SK-N-SH treated with all-trans-retinoic acid at 6 μM for 48 hours (cell line): Measurements from ENCODE around the gene MAPK14.

Experiments
- ATAC-seq: fragments of 200-7000 bp; cut with Tn5 transposase; 3 replicates; pipeline ENCODE4 v1.9.1; 2020; ENCODE audit warnings: mild to moderate bottlenecking, moderate library complexity
- ARNTL ChIP-seq: fragments of 450-650 bp; formaldehyde crosslinking; IDR thresholded peaks from 2 replicates; pipeline ENCODE4 v1.5.0; 2020; ENCODE audit warnings: low read depth, mild to moderate bottlenecking, moderate library complexity, borderline replicate concordance
- BACH2 ChIP-seq: fragments of 250-450 bp; sonication (Bioruptor Pico); IDR thresholded peaks from 2 replicates; pipeline ENCODE4 v1.9.0; 2021; ENCODE audit warnings: mild to moderate bottlenecking, borderline replicate concordance
- CSDC2 ChIP-seq: fragments of 250-450 bp; sonication (Bioruptor Pico); IDR thresholded peaks from 2 replicates; pipeline ENCODE4 v1.5.0; 2020; ENCODE audit warnings: mild to moderate bottlenecking, moderate library complexity
- ESRRG ChIP-seq: fragments of 250-450 bp; sonication (Bioruptor Pico); IDR thresholded peaks from 2 replicates; pipeline ENCODE4 v1.6.1; 2021; ENCODE audit warnings: mild to moderate bottlenecking
- GLIS3 ChIP-seq: fragments of 250-450 bp; sonication (Bioruptor Pico); IDR thresholded peaks from 2 replicates; pipeline ENCODE4 v1.5.0; 2020; ENCODE audit warnings: mild to moderate bottlenecking, moderate library complexity
- ISL1 ChIP-seq: fragments of 250-450 bp; sonication (Bioruptor Pico); IDR thresholded peaks from 2 replicates; pipeline ENCODE4 v2.1.2; 2022; ENCODE audit warnings: mild to moderate bottlenecking, moderate library complexity
- OSR1 ChIP-seq: fragments of 250-450 bp; sonication (Bioruptor Pico); IDR thresholded peaks from 2 replicates; pipeline ENCODE4 v1.8.0; 2022; ENCODE audit warnings: moderate library complexity, mild to moderate bottlenecking, inconsistent platforms
- PPARA ChIP-seq: fragments of 250-450 bp; sonication (Bioruptor Pico); IDR thresholded peaks from 2 replicates; pipeline ENCODE4 v1.5.0; 2020; ENCODE audit warnings: mild to moderate bottlenecking, borderline replicate concordance
- RARB ChIP-seq: fragments of 250-450 bp; sonication (Bioruptor Pico); IDR thresholded peaks from 2 replicates; pipeline ENCODE4 v1.8.0; 2021; ENCODE audit warnings: mild to moderate bottlenecking, moderate library complexity
- SNAI2 ChIP-seq: fragments of 250-450 bp; sonication (Bioruptor Pico); IDR thresholded peaks from 2 replicates; pipeline ENCODE4 v1.5.0; 2020; ENCODE audit warnings: mild to moderate bottlenecking, moderate library complexity
- TCF4 ChIP-seq: fragments of 250-450 bp; sonication (Bioruptor Pico); IDR thresholded peaks from 2 replicates; pipeline ENCODE4 v1.8.0; 2021; ENCODE audit warnings: mild to moderate bottlenecking, moderate library complexity, borderline replicate concordance
- TOX ChIP-seq: fragments of 250-450 bp; sonication (Bioruptor Pico); IDR thresholded peaks from 2 replicates; pipeline ENCODE4 v1.8.0; 2021; ENCODE audit warnings: mild to moderate bottlenecking, moderate library complexity, borderline replicate concordance
- ZC3H10 ChIP-seq: fragments of 250-450 bp; sonication (Bioruptor Pico); IDR thresholded peaks from 2 replicates; pipeline ENCODE4 v1.5.1; 2021; ENCODE audit warnings: mild to moderate bottlenecking, moderate library complexity
- ZFP3 ChIP-seq: fragments of 250-450 bp; sonication (Bioruptor Pico); IDR thresholded peaks from 2 replicates; pipeline ENCODE4 v1.5.0; 2020; ENCODE audit warnings: mild to moderate bottlenecking, moderate library complexity
- ZNF565 ChIP-seq: fragments of 450-650 bp; formaldehyde crosslinking; conservative IDR thresholded peaks from 2 replicates; pipeline ENCODE4 v1.5.0; 2020; ENCODE audit warnings: low read depth, mild to moderate bottlenecking, moderate library complexity
- ZNF8 ChIP-seq: fragments of 450-650 bp; formaldehyde crosslinking; IDR thresholded peaks from 2 replicates; pipeline ENCODE4 v1.5.0; 2020; ENCODE audit warnings: mild to moderate bottlenecking, moderate library complexity
- TF ChIP-seq, protein P1 (sequence below): fragments of 250-450 bp; sonication (Bioruptor Pico); IDR thresholded peaks from 2 replicates; pipeline ENCODE4 v1.5.0; 2020; ENCODE audit warnings: mild to moderate bottlenecking, moderate library complexity
- TF ChIP-seq, protein P2 (sequence below): fragments of 250-450 bp; sonication (Bioruptor Pico); IDR thresholded peaks from 2 replicates; pipeline ENCODE4 v1.8.0; 2020; ENCODE audit warnings: mild to moderate bottlenecking, moderate library complexity, borderline replicate concordance
- TF ChIP-seq, protein P3 (sequence below): fragments of 250-450 bp; sonication (Bioruptor Pico); IDR thresholded peaks from 2 replicates; pipeline ENCODE4 v1.5.1; 2021; ENCODE audit warnings: mild to moderate bottlenecking, moderate library complexity
- TF ChIP-seq, protein P4 (sequence below): fragments of 250-450 bp; sonication (Bioruptor Pico); IDR thresholded peaks from 2 replicates; pipeline ENCODE4 v1.8.0; 2021; ENCODE audit warnings: low read depth, mild to moderate bottlenecking, moderate library complexity, borderline replicate concordance

The MAPK14 gene

DNA sequence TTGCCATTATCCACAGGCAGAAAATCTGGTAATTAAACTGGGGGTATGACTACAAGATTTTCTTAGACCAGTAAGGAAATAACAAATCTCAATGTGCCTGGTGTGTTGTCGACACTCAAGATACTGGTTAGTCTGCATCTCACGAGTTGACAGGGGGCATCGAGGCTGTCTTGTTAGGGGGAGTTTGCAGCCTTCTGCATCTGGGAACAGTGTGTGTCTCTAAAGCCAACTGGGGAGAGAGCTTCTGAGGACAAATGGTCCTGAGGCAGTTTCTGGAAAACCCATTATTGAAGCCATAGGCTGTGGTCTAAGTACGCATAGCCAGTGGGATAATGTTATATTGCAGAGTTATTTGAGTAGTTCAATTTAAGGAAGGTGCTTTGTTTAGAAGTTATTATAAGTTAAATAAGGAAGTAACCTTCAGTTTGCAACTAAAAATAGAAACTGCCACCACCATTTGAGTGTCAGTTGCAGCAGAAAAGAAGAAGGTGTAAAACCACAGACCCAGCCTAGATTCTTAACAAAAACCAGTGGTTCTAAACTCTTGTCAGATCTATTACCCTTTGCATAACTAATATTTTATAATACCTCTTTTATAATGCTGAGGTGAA lies 87.3 kb downstream of the MAPK14 start:
- no peak for ATAC-seq
- TF ChIP-seq GLIS3 (CRISPR knock-in tag) (no peak), ZNF8 (no peak), TCF4 (CRISPR knock-in tag) (no peak), ESRRG (CRISPR knock-in tag) (no peak), OSR1 (no peak), ZFP3 (CRISPR knock-in tag) (no peak), SNAI2 (CRISPR knock-in tag) (no peak), CSDC2 (CRISPR knock-in tag) (no peak), PPARA (CRISPR knock-in tag) (no peak), TOX (CRISPR knock-in tag) (no peak), ZC3H10 (no peak), ZNF565 (CRISPR knock-in tag) (no peak)
- TF ChIP-seq, protein P1, sequence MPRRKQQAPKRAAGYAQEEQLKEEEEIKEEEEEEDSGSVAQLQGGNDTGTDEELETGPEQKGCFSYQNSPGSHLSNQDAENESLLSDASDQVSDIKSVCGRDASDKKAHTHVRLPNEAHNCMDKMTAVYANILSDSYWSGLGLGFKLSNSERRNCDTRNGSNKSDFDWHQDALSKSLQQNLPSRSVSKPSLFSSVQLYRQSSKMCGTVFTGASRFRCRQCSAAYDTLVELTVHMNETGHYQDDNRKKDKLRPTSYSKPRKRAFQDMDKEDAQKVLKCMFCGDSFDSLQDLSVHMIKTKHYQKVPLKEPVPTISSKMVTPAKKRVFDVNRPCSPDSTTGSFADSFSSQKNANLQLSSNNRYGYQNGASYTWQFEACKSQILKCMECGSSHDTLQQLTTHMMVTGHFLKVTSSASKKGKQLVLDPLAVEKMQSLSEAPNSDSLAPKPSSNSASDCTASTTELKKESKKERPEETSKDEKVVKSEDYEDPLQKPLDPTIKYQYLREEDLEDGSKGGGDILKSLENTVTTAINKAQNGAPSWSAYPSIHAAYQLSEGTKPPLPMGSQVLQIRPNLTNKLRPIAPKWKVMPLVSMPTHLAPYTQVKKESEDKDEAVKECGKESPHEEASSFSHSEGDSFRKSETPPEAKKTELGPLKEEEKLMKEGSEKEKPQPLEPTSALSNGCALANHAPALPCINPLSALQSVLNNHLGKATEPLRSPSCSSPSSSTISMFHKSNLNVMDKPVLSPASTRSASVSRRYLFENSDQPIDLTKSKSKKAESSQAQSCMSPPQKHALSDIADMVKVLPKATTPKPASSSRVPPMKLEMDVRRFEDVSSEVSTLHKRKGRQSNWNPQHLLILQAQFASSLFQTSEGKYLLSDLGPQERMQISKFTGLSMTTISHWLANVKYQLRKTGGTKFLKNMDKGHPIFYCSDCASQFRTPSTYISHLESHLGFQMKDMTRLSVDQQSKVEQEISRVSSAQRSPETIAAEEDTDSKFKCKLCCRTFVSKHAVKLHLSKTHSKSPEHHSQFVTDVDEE (CRISPR knock-in tag): no peak
- TF ChIP-seq, protein P2, sequence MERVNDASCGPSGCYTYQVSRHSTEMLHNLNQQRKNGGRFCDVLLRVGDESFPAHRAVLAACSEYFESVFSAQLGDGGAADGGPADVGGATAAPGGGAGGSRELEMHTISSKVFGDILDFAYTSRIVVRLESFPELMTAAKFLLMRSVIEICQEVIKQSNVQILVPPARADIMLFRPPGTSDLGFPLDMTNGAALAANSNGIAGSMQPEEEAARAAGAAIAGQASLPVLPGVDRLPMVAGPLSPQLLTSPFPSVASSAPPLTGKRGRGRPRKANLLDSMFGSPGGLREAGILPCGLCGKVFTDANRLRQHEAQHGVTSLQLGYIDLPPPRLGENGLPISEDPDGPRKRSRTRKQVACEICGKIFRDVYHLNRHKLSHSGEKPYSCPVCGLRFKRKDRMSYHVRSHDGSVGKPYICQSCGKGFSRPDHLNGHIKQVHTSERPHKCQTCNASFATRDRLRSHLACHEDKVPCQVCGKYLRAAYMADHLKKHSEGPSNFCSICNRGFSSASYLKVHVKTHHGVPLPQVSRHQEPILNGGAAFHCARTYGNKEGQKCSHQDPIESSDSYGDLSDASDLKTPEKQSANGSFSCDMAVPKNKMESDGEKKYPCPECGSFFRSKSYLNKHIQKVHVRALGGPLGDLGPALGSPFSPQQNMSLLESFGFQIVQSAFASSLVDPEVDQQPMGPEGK (CRISPR knock-in tag): no peak
- TF ChIP-seq, protein P3, sequence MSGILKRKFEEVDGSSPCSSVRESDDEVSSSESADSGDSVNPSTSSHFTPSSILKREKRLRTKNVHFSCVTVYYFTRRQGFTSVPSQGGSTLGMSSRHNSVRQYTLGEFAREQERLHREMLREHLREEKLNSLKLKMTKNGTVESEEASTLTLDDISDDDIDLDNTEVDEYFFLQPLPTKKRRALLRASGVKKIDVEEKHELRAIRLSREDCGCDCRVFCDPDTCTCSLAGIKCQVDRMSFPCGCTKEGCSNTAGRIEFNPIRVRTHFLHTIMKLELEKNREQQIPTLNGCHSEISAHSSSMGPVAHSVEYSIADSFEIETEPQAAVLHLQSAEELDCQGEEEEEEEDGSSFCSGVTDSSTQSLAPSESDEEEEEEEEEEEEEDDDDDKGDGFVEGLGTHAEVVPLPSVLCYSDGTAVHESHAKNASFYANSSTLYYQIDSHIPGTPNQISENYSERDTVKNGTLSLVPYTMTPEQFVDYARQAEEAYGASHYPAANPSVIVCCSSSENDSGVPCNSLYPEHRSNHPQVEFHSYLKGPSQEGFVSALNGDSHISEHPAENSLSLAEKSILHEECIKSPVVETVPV (CRISPR knock-in tag): no peak

DNA sequence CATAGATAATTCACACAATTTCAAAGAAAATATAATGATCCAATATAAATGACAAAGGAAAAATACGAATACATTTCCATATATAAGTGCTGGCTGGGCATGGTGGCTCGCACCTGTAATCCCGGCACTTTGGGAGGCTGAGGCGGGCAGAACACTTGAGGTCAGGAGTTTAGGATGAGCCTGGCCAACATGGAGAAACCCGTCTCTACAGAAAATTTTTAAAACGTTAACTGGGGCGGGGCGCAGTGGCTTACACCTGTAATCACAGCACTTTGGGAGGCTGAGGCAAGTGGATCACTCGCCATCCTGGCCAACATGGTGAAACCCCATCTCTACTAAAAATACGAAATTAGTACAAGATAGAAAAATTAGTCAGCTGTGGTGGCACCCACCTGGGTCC lies 87.8 kb downstream of the MAPK14 start:
- TF ChIP-seq ARNTL (CRISPR knock-in tag) (no peak), ESRRG (CRISPR knock-in tag) (no peak), GLIS3 (CRISPR knock-in tag) (no peak), BACH2 (CRISPR knock-in tag) (no peak), TCF4 (CRISPR knock-in tag) (no peak), ISL1 (no peak), RARB (no peak), ZC3H10 (no peak), ZNF565 (CRISPR knock-in tag) (no peak)
- TF ChIP-seq, protein P2 (CRISPR knock-in tag): no peak
- TF ChIP-seq, protein P4, sequence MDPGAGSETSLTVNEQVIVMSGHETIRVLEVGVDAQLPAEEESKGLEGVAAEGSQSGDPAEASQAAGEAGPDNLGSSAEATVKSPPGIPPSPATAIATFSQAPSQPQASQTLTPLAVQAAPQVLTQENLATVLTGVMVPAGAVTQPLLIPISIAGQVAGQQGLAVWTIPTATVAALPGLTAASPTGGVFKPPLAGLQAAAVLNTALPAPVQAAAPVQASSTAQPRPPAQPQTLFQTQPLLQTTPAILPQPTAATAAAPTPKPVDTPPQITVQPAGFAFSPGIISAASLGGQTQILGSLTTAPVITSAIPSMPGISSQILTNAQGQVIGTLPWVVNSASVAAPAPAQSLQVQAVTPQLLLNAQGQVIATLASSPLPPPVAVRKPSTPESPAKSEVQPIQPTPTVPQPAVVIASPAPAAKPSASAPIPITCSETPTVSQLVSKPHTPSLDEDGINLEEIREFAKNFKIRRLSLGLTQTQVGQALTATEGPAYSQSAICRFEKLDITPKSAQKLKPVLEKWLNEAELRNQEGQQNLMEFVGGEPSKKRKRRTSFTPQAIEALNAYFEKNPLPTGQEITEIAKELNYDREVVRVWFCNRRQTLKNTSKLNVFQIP (CRISPR knock-in tag): no peak
- TF ChIP-seq, all 23 proteins: peak for 0
- ATAC-seq: no peak
